ENCODE results near the gene DNAH17. TPM values are rescaled to one million over a fixed set of nuclear protein-coding genes. Genes with fewer than 3 reads are reported as not detected.

The DNAH17 gene
- total RNA-seq, 1 experiment from 2014 or later: 0.13 TPM

DNA sequence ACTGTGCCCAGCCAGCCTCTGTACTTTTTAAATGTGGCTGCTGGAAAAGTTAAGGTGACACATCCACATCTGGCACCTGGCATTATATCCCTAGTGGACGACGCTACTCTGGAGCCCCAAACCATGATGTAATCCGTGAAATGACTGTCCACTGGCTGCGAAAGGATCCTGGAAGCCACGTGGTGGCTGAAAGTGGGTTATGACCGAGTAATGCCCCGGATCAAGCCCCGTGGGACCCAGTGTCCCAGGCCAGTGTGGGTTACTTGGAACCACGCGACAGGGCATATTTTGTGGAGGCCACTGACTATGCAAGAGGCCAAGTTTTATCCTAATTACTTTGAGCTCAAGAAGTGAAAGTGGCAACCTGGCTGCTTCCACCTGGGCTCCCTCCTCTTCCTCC lies 119.1 kb downstream of the DNAH17 start:
- no peak overlapping the region for H2BK5ac ChIP-seq (ENCODE audit: insufficient read length, low read length)
- no peaks in the 10 kb centered on the region for H3K27me3 ChIP-seq (ENCODE audit: insufficient read depth, low read length)
- H2AK5ac ChIP-seq (ENCODE audit: insufficient read length, low read length): no peak overlapping the region
- no peaks in the 10 kb centered on the region for H3K36me3 Mint-ChIP-seq (ENCODE audit: insufficient read depth in 1 of 3, low read depth in 3 of 3)
- DNase-seq: no peak
- H4K8ac ChIP-seq (replicated peaks; ENCODE audit: insufficient read length, low read depth, low read length): no peak overlapping the region
- no peak for TF ChIP-seq CTCF (conservative IDR thresholded peaks at IDR 0.05)
- no peaks in the 10 kb centered on the region for H3K79me1 ChIP-seq (ENCODE audit: insufficient read depth, low read depth, low read length, poor library complexity, severe bottlenecking)
- no peaks in the 10 kb centered on the region for H3K79me2 ChIP-seq (ENCODE audit: insufficient read depth, low read length)
- peaks cover 0 to 3% of the 10 kb centered on the region in 2 experiments; a peak in 1 of 4 replicates for H3K4me1 Mint-ChIP-seq
- H4K20me1 ChIP-seq (ENCODE audit: control insufficient read depth, insufficient read depth, insufficient read length): no peaks in the 10 kb centered on the region
- no peak overlapping the region for H3T11ph ChIP-seq (ENCODE audit: low read length)
- no peak overlapping the region; a peak in 1 of 7 replicates for H3K27ac Mint-ChIP-seq
- H3K4me3 Mint-ChIP-seq: no peak overlapping the region
- no peak overlapping the region for H2BK12ac ChIP-seq (ENCODE audit: insufficient read length, low read depth, low read length)
- H3K9me3 Mint-ChIP-seq: no peaks in the 10 kb centered on the region; a peak in 1 of 5 replicates
- H2BK15ac ChIP-seq (ENCODE audit: low read depth, low read length): no peak overlapping the region
- H2BK20ac ChIP-seq (ENCODE audit: low read depth, low read length, poor library complexity, severe bottlenecking): no peak overlapping the region
- H3K4ac ChIP-seq (ENCODE audit: low read depth, low read length): no peak overlapping the region
- no peaks in the 10 kb centered on the region; the same call in 1 of the 2 replicates for H3K4me1 ChIP-seq (ENCODE audit: insufficient read depth, low read length)
- H3K27ac ChIP-seq (ENCODE audit: insufficient read length, low read depth, low read length): no peak overlapping the region
- WGBS (ENCODE audit: extremely low coverage, insufficient read length, low lambda C conversion rate): no CpG with 5 or more reads among the region's 10 CpGs
- no peak overlapping the region for H4K5ac ChIP-seq (ENCODE audit: insufficient read length, low read depth, low read length)
- H4K91ac ChIP-seq (ENCODE audit: insufficient read length, low read depth, low read length): no peak overlapping the region
- no peak overlapping the region for H3K18ac ChIP-seq (ENCODE audit: insufficient read length, low read depth, low read length)
- H3K23ac ChIP-seq (ENCODE audit: insufficient read length, low read depth, low read length): no peak overlapping the region
- H3K56ac ChIP-seq (ENCODE audit: insufficient read length, low read depth, low read length): no peak overlapping the region
- no peak overlapping the region for H3K9ac ChIP-seq (ENCODE audit: extremely low read depth, insufficient read length, low read length)
- no peaks in the 10 kb centered on the region for H3K9me3 ChIP-seq (ENCODE audit: control insufficient read depth, low read depth, low read length)
- no peak overlapping the region for H3K4me2 ChIP-seq (ENCODE audit: insufficient read depth, insufficient read length, low read length)
- H3K27me3 Mint-ChIP-seq (ENCODE audit: low read depth): no peaks in the 10 kb centered on the region
- no peak overlapping the region for H2AFZ ChIP-seq (ENCODE audit: low read length)
- H3K23me2 ChIP-seq (ENCODE audit: insufficient read length, low read depth, low read length, poor library complexity, severe bottlenecking): no peaks in the 10 kb centered on the region
- H3K14ac ChIP-seq (ENCODE audit: insufficient read depth, low read length): no peak overlapping the region
- H2BK120ac ChIP-seq (ENCODE audit: low read depth, low read length, poor library complexity, severe bottlenecking): no peak overlapping the region

All from H9 (cell line).